ENCODE data around the gene MTSS2. TPM values are rescaled to one million over a fixed set of nuclear protein-coding genes. Genes with fewer than 3 reads are reported as not detected.

The MTSS2 gene
- polyA plus RNA-seq, 1 of the 3 experiments (the other 2 are of a cell fraction), result 54.1 TPM

DNA sequence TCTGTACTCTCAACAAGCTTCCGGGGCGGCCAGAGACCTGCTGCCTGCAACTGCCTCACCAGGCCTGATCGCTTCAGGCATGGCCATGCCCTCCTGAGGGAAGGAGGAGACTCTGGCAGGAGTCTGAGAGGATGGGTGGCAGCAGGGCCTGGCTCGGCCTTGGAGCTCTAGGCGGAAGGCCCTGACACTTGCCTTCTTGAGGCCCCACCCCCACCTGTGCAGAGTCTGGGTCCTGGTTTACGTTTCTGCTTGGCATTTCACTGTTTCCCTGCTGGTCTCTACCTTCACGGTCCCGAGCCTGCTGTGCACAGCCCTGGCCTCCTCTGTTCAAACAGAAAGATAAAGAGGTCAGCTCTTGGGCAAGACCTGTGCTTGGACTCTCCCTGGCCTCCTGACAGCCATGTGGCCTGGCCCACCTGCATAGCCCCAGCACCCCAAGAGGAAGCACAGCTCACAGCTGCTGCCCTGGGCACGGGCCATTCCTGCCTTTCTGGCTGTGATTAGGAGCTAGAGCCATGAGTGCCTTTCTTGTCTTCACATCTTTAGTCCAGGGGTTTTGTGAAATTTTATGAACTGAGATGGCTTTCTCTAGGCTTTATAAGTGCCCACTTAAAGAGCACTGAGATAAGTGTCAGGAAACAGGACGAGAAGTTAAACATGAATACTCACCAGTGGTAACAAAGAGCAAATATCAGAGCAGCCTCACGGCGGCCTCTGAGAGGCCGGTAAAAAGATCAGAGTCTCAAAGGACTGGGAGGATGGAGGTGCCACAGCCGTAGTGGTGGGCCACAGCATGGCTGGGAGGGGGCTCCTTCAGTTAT, 25.6 kb upstream of the MTSS2 start:
- CTCF ChIA-PET, result interaction anchor here (0.7 to 1.0 kb wide), 3 partner anchors 37 to 332 kb away, joined by 3 read pairs; no protein-coding TSS in a partner anchor
- H3K9ac ChIP-seq, result no peak overlapping the region
- no peaks in the 10 kb centered on the region for H4K20me1 ChIP-seq (ENCODE audit: insufficient read depth)
- no peak overlapping the region for H2AFZ ChIP-seq (ENCODE audit: low read depth)
- H3F3A ChIP-seq (replicated peaks; ENCODE audit: insufficient read depth), result peaks cover 39% of the 10 kb centered on the region
- H3K27ac ChIP-seq (ENCODE audit: low read depth in 2 of 2, low read length in 1 of 2), result peak overlapping the region in 1 of 2 experiments; percentile 76; a peak in 2 of 4 replicates
- no peak for DNase-seq
- no peaks in the 10 kb centered on the region for H3K79me2 ChIP-seq (ENCODE audit: insufficient read depth)
- no peaks in the 10 kb centered on the region for H3K27me3 ChIP-seq (ENCODE audit: insufficient read depth)
- whole genome bisulfite sequencing (ENCODE audit: low lambda C conversion rate), result 82% methylated on average over 10 of the region's 14 CpGs
- H3K9me2 ChIP-seq, result no peaks in the 10 kb centered on the region
- TF ChIP-seq RCOR1 (IDR thresholded peaks at IDR 0.05; ENCODE audit: low read length), result no peak
- no peak for TF ChIP-seq RAD21 (IDR thresholded peaks at IDR 0.05; ENCODE audit: low read length)
- no peak for TF ChIP-seq MEF2A (IDR thresholded peaks at IDR 0.05; ENCODE audit: borderline replicate concordance, low read depth)
- TF ChIP-seq SMC3 (IDR thresholded peaks at IDR 0.05; ENCODE audit: low read depth, low read length), result no peak
- TF ChIP-seq SIN3A (IDR thresholded peaks at IDR 0.05; ENCODE audit: borderline replicate concordance, low read depth, low read length), result no peak
- TF ChIP-seq MXI1 (IDR thresholded peaks at IDR 0.05; ENCODE audit: low read depth, low read length), result no peak; the same call in 1 of the 2 replicates
- TF ChIP-seq CHD2 (IDR thresholded peaks at IDR 0.05; ENCODE audit: low read length, partially characterized antibody), result no peak
- no peak for TF ChIP-seq JUND (IDR thresholded peaks at IDR 0.05)
- no peak for TF ChIP-seq FOXM1 (IDR thresholded peaks at IDR 0.05; ENCODE audit: low read depth)
- H3K9me3 ChIP-seq, result no peaks in the 10 kb centered on the region
- no peak overlapping the region for H3K4me2 ChIP-seq
- no peaks in the 10 kb centered on the region for H3K36me3 ChIP-seq (replicated peaks in 1 of 2; ENCODE audit: control insufficient read depth in 1 of 2, insufficient read depth in 2 of 2, low read length in 1 of 2)
- POLR2A ChIA-PET, result interaction anchor here (0.5 to 1.7 kb wide), 2 partner anchors 8 to 27 kb away, joined by 3 to 5 read pairs; no protein-coding TSS in a partner anchor
- H3K4me1 ChIP-seq (ENCODE audit: control insufficient read depth in 1 of 2, insufficient read depth in 2 of 2, low read depth in 1 of 2, low read length in 1 of 2), result peaks cover 39 to 84% of the 10 kb centered on the region in 2 experiments
- no peak overlapping the region for H3K4me3 ChIP-seq (ENCODE audit: low read depth in 2 of 2, low read length in 1 of 2)

GRCh38 chr16:70710422-70711210, 24.8 kb upstream of the MTSS2 start:
- H3K4me3 ChIP-seq (ENCODE audit: low read depth in 2 of 2, low read length in 1 of 2), result no peak overlapping the region
- no peak overlapping the region for H2AFZ ChIP-seq (ENCODE audit: low read depth)
- H3K4me1 ChIP-seq (ENCODE audit: control insufficient read depth in 1 of 2, insufficient read depth in 2 of 2, low read depth in 1 of 2, low read length in 1 of 2), result peaks cover 33 to 79% of the 10 kb centered on the region in 2 experiments
- peaks cover 34% of the 10 kb centered on the region for H3F3A ChIP-seq (replicated peaks; ENCODE audit: insufficient read depth)
- no peak overlapping the region for H3K4me2 ChIP-seq
- no peak overlapping the region for H3K9ac ChIP-seq
- no peaks in the 10 kb centered on the region for H3K9me3 ChIP-seq
- TF ChIP-seq RAD21 (IDR thresholded peaks at IDR 0.05; ENCODE audit: low read length) (no peak), MEF2A (IDR thresholded peaks at IDR 0.05; ENCODE audit: borderline replicate concordance, low read depth) (no peak), FOSL2 (IDR thresholded peaks at IDR 0.05; ENCODE audit: borderline replicate concordance, low read depth) (no peak), TAF1 (IDR thresholded peaks at IDR 0.05; ENCODE audit: borderline replicate concordance, low read depth, low read length) (no peak), RCOR1 (IDR thresholded peaks at IDR 0.05; ENCODE audit: low read length) (no peak), TCF12 (IDR thresholded peaks at IDR 0.05) (no peak), SIN3A (IDR thresholded peaks at IDR 0.05; ENCODE audit: borderline replicate concordance, low read depth, low read length) (no peak), GATA2 (CRISPR knock-in tag; IDR thresholded peaks at IDR 0.05) (no peak), CHD2 (IDR thresholded peaks at IDR 0.05; ENCODE audit: low read length, partially characterized antibody) (no peak), FOXM1 (IDR thresholded peaks at IDR 0.05; ENCODE audit: low read depth) (no peak), RFX5 (IDR thresholded peaks at IDR 0.05; ENCODE audit: low read length) (no peak), NRF1 (IDR thresholded peaks at IDR 0.05; ENCODE audit: low read depth, low read length) (no peak), USF1 (IDR thresholded peaks at IDR 0.05; ENCODE audit: borderline replicate concordance, low read depth) (no peak)
- TF ChIP-seq, protein P1, sequence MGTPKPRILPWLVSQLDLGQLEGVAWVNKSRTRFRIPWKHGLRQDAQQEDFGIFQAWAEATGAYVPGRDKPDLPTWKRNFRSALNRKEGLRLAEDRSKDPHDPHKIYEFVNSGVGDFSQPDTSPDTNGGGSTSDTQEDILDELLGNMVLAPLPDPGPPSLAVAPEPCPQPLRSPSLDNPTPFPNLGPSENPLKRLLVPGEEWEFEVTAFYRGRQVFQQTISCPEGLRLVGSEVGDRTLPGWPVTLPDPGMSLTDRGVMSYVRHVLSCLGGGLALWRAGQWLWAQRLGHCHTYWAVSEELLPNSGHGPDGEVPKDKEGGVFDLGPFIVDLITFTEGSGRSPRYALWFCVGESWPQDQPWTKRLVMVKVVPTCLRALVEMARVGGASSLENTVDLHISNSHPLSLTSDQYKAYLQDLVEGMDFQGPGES (IDR thresholded peaks at IDR 0.05; ENCODE audit: low read depth, low read length), result no peak
- H3K27me3 ChIP-seq (ENCODE audit: insufficient read depth), result no peaks in the 10 kb centered on the region
- ChIA-PET CTCF (interaction anchor here (0.7 to 1.0 kb wide), 3 partner anchors 36 to 332 kb away, joined by 3 read pairs; no protein-coding TSS in a partner anchor), POLR2A (interaction anchor here (0.5 kb wide), 1 partner anchor 28 kb away, joined by 3 read pairs; no protein-coding TSS in a partner anchor)
- H3K9me2 ChIP-seq, result no peaks in the 10 kb centered on the region
- DNase-seq, result no peak
- no peaks in the 10 kb centered on the region for H3K79me2 ChIP-seq (ENCODE audit: insufficient read depth)
- 97% methylated on average over 26 of the region's 31 CpGs for WGBS (ENCODE audit: low lambda C conversion rate)
- peak overlapping the region in 1 of 2 experiments; percentile 76; a peak in 1 of 4 replicates for H3K27ac ChIP-seq (ENCODE audit: low read depth in 2 of 2, low read length in 1 of 2)
- no peaks in the 10 kb centered on the region for H3K36me3 ChIP-seq (replicated peaks in 1 of 2; ENCODE audit: control insufficient read depth in 1 of 2, insufficient read depth in 2 of 2, low read length in 1 of 2)
- no peaks in the 10 kb centered on the region for H4K20me1 ChIP-seq (ENCODE audit: insufficient read depth)
